Stimulated activated CD4-positive, alpha-beta T cell treated with anti-CD3 and anti-CD28 coated beads, Interleukin-4, amount 100 ng/mL, for 48 hours (primary cell): Measurements from ENCODE around the gene MLLT11.

Experiments used
- DNase-seq, 2 donors: peaks; one replicate each; pipeline ENCODE4 v3.0.0-alpha.2; 2020; ENCODE audit warnings: low read depth in 2 of 2

Gene MLLT11

GRCh38 chr1:151060007-151060656 is at the start of gene MLLT11:
Gene MLLT11 (plus strand): TSS chr1:151060397. CDS start chr1:151067225, 6,828 bp downstream.
- DNase-seq: no peak

GRCh38 chr1:151011154-151011850 is 48.9 kb upstream of the MLLT11 start:
- DNase-seq: no peak

GRCh38 chr1:151012684-151013471 is 47.3 kb upstream of the MLLT11 start:
- no peak for DNase-seq

- DNase-seq: no peak
Observed at GRCh38 chr1:151013518-151013917, 46.7 kb upstream of the MLLT11 start.

- peak; percentile 78 to 79 for DNase-seq
Observed at GRCh38 chr1:151024540-151025146, 35.6 kb upstream of the MLLT11 start.

GRCh38 chr1:151026460-151026859 is 33.7 kb upstream of the MLLT11 start:
- no peak for DNase-seq

GRCh38 chr1:151032164-151032563 is 28.0 kb upstream of the MLLT11 start:
- no peak for DNase-seq

GRCh38 chr1:151035167-151035566 is 25.0 kb upstream of the MLLT11 start:
- no peak for DNase-seq

- DNase-seq: no peak
Observed at GRCh38 chr1:151036356-151036755, 23.8 kb upstream of the MLLT11 start, which contains the start of gene BNIPL. Gene BNIPL (plus strand): TSS chr1:151036586. CDS start chr1:151036726, 140 bp downstream.

GRCh38 chr1:151037032-151037431 is 23.2 kb upstream of the MLLT11 start:
- DNase-seq: no peak

GRCh38 chr1:151039521-151039920 is 20.7 kb upstream of the MLLT11 start:
- DNase-seq: no peak

GRCh38 chr1:151043163-151043562 is 17.0 kb upstream of the MLLT11 start:
- DNase-seq: no peak

GRCh38 chr1:151047591-151047924 is 12.6 kb upstream of the MLLT11 start, which contains the start of gene C1orf56:
Gene C1orf56 (plus strand): TSS chr1:151047751. CDS start chr1:151047848, 97 bp downstream.
- no peak for DNase-seq

- DNase-seq: no peak
Observed at GRCh38 chr1:151047925-151048644, 12.1 kb upstream of the MLLT11 start.

GRCh38 chr1:151048645-151049032 is 11.6 kb upstream of the MLLT11 start:
- DNase-seq: no peak

GRCh38 chr1:151049458-151049857 is 10.7 kb upstream of the MLLT11 start:
- DNase-seq: no peak

GRCh38 chr1:151050051-151050688 is 10.0 kb upstream of the MLLT11 start:
- no peak for DNase-seq

GRCh38 chr1:151051356-151052009 is 8.7 kb upstream of the MLLT11 start:
- DNase-seq: no peak

- no peak for DNase-seq
Observed at GRCh38 chr1:151054971-151055547, 5.1 kb upstream of the MLLT11 start.

- DNase-seq: no peak
Observed at GRCh38 chr1:151055581-151055980, 4.6 kb upstream of the MLLT11 start.
